ENCODE measurements around the gene ZNF22. TPM values are rescaled to one million over a fixed set of nuclear protein-coding genes. Genes with fewer than 3 reads are reported as not detected.
A peak's percentile ranks its signal among the peaks of the same experiment; 100 is the strongest.

The ZNF22 gene
- total RNA-seq, 1 experiment from 2014 or later = 14.6 TPM

DNA sequence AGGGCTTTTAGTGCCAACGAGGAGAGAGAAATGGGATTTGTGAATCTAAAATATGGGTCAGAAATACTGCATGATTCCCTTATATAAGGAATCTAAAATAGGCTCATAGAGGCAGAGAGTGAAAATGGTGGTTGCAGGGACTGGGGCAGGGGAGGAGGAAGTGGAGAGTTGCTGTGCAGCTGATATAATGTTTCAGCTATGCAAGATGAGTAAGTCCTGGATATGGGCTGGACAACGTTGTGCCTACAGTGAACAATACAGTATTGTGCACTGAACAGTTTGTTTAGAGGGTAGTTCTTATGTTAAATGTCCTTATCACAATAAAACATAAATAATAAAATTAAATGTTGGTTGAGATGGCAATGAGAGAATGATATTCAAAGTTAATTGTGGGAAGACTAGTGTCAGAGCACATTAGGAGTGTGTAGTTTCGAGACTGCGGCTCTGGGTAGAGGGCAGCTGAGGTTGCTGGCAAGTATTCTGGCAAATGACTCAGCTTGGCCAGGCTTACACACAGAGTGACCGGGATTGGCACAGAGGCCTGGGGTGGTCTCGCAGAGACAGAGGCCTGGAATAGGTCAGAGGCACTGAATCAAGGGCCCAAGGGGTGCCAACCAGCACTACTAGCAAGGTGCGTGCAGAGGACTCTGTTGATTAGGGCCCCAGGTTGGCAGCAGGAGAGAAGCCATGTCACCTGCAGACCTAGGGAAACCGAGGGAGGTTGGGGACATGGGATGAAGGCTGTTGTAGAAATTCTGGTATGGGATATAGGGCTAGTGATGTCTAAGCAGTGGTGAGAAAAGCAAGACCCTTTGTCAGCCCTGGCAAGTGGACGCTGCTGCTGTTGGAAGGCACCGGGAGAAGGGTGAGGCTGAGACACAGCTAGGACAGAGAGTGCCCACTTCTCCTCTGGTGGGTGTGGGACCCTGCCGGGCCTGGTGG is 19.3 kb upstream of the ZNF22 start:
- intact Hi-C loops (cut with micrococcal nuclease; ENCODE audit: unreplicated experiment) = no loop called here
- Histone ChIP-seq H3K4me1 (ENCODE audit: control insufficient read depth, insufficient read depth, low read length) (peaks cover 63% of the 10 kb centered on the region), H3K4me3 (ENCODE audit: low read depth in 2 of 2, low read length in 2 of 2) (no peak overlapping the region; a peak in 1 of 4 replicates), H3K9me3 (ENCODE audit: control insufficient read depth, insufficient read depth, low read depth, low read length) (no peaks in the 10 kb centered on the region), H3K27ac (ENCODE audit: low read length) (peak overlapping the region; percentile 92), H3K36me3 (ENCODE audit: control insufficient read depth, insufficient read depth, low read length) (no peaks in the 10 kb centered on the region), H3K27me3 (ENCODE audit: control insufficient read depth, insufficient read depth, low read length) (no peaks in the 10 kb centered on the region)
- ATAC-seq (peak; percentile 80), DNase-seq (ENCODE audit: low read depth, low spot score) (peak; percentile 84)
- TF ChIP-seq REST (IDR thresholded peaks at IDR 0.05; ENCODE audit: insufficient read depth in 1 of 2, low read depth in 2 of 2, low read length in 1 of 2) (no peak), SIN3A (IDR thresholded peaks at IDR 0.05; ENCODE audit: borderline replicate concordance, insufficient read depth, low read depth, low read length) (no peak), TCF7L2 (IDR thresholded peaks at IDR 0.05; ENCODE audit: low read depth, low read length) (no peak), POLR2AphosphoS5 (IDR thresholded peaks at IDR 0.05; ENCODE audit: low read depth, low read length) (no peak), CTCF (IDR thresholded peaks at IDR 0.05) (no peak)
- in situ Hi-C loops (cut with HindIII; ENCODE audit: low pct_unique_long_range_greater_than_20kb, low sequenced_read_pairs) = no loop called here
- ChIA-PET CTCF (interaction anchor here (0.6 to 1.2 kb wide), 3 partner anchors 15 to 254 kb away, joined by 3 to 7 read pairs (median 4); no protein-coding TSS in a partner anchor), POLR2A (no interaction called here)
- no TSS peak for BruUV-seq (replicated peaks)

DNA sequence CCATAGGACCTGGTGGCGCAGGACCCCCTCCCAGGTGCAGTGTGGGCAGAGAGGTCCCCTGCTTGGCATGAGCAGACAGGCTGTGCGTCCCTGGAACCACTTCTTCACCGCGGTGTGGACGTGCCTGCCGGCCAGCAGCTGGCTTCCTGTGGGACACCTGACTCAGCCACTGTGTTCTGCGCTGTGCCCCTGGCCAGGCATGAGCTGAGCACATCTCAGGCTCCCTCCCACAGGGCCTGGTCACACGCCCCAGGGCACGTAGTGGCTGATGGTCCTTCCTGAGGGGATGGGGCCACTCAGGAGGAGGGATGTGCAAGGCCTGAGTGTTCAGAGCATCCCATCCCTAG is 18.6 kb upstream of the ZNF22 start:
- in situ Hi-C loops (cut with HindIII; ENCODE audit: low pct_unique_long_range_greater_than_20kb, low sequenced_read_pairs) = no loop called here
- intact Hi-C loops (cut with micrococcal nuclease; ENCODE audit: unreplicated experiment) = no loop called here
- Histone ChIP-seq H3K27me3 (ENCODE audit: control insufficient read depth, insufficient read depth, low read length) (no peaks in the 10 kb centered on the region), H3K27ac (ENCODE audit: low read length) (peak overlapping the region; percentile 92), H3K9me3 (ENCODE audit: control insufficient read depth, insufficient read depth, low read depth, low read length) (no peaks in the 10 kb centered on the region), H3K4me1 (ENCODE audit: control insufficient read depth, insufficient read depth, low read length) (peaks cover 56% of the 10 kb centered on the region), H3K36me3 (ENCODE audit: control insufficient read depth, insufficient read depth, low read length) (no peaks in the 10 kb centered on the region), H3K4me3 (ENCODE audit: low read depth in 2 of 2, low read length in 2 of 2) (no peak overlapping the region; a peak in 1 of 4 replicates)
- CTCF ChIA-PET = no interaction called here
- POLR2A ChIA-PET = no interaction called here
- DNase-seq (ENCODE audit: low read depth, low spot score) = no peak
- ATAC-seq = peak; percentile 31
- TF ChIP-seq POLR2AphosphoS5 (IDR thresholded peaks at IDR 0.05; ENCODE audit: low read depth, low read length) (no peak), REST (IDR thresholded peaks at IDR 0.05; ENCODE audit: insufficient read depth in 1 of 2, low read depth in 2 of 2, low read length in 1 of 2) (0 out of 4 replicates have a peak, but pooled peaks of 1 of the 2 experiments have one; percentile 46), TCF7L2 (IDR thresholded peaks at IDR 0.05; ENCODE audit: low read depth, low read length) (no peak), SIN3A (IDR thresholded peaks at IDR 0.05; ENCODE audit: borderline replicate concordance, insufficient read depth, low read depth, low read length) (no peak), CTCF (IDR thresholded peaks at IDR 0.05) (no peak)
- BruUV-seq (replicated peaks) = no TSS peak
